ENCODE results near the gene CELF4.
"Not testable (repeated sequence)": the region's sequence is repeated elsewhere in the genome, so short reads cannot be mapped to it uniquely, and the experiment has no call there.

The CELF4 gene

GRCh38 chr18:37368110-37368954 is 197.3 kb downstream of the CELF4 start:
- Histone ChIP-seq H3K9me3 (ENCODE audit: control insufficient read depth, insufficient read depth, low read length) (no peaks in the 10 kb centered on the region), H3K36me3 (ENCODE audit: insufficient read depth, low read length) (no peaks in the 10 kb centered on the region), H3K4me1 (ENCODE audit: insufficient read depth, low read length) (peaks cover 7% of the 10 kb centered on the region), H3K9ac (ENCODE audit: low read depth, low read length) (no peak overlapping the region)

- Histone ChIP-seq H3K9me3 (ENCODE audit: control insufficient read depth, insufficient read depth, low read length) (no peaks in the 10 kb centered on the region), H3K9ac (ENCODE audit: low read depth, low read length) (no peak overlapping the region), H3K4me1 (ENCODE audit: insufficient read depth, low read length) (peaks cover 19% of the 10 kb centered on the region), H3K36me3 (ENCODE audit: insufficient read depth, low read length) (no peaks in the 10 kb centered on the region)
These were observed 201.4 kb downstream of the CELF4 start for GRCh38 chr18:37364237-37364636.

- Histone ChIP-seq H3K36me3 (ENCODE audit: insufficient read depth, low read length) (no peaks in the 10 kb centered on the region), H3K9me3 (ENCODE audit: control insufficient read depth, insufficient read depth, low read length) (no peaks in the 10 kb centered on the region), H3K4me1 (ENCODE audit: insufficient read depth, low read length) (peaks cover 13% of the 10 kb centered on the region; the same call in 1 of the 2 replicates), H3K9ac (ENCODE audit: low read depth, low read length) (no peak overlapping the region)
These were observed 203.3 kb downstream of the CELF4 start for GRCh38 chr18:37362158-37362890.

GRCh38 chr18:37361335-37362157 is 204.1 kb downstream of the CELF4 start:
- Histone ChIP-seq H3K36me3 (ENCODE audit: insufficient read depth, low read length) (no peaks in the 10 kb centered on the region), H3K9me3 (ENCODE audit: control insufficient read depth, insufficient read depth, low read length) (no peaks in the 10 kb centered on the region), H3K4me1 (ENCODE audit: insufficient read depth, low read length) (peaks cover 13% of the 10 kb centered on the region; the same call in 1 of the 2 replicates), H3K9ac (ENCODE audit: low read depth, low read length) (no peak overlapping the region)

- H3K9me3 ChIP-seq (ENCODE audit: control insufficient read depth, insufficient read depth, low read length); H3K9ac ChIP-seq (ENCODE audit: low read depth, low read length); H3K36me3 ChIP-seq (ENCODE audit: insufficient read depth, low read length): not testable (repeated sequence)
- peaks cover 13% of the 10 kb centered on the region; the same call in 1 of the 2 replicates for H3K4me1 ChIP-seq (ENCODE audit: insufficient read depth, low read length)
These were observed 207.5 kb downstream of the CELF4 start for GRCh38 chr18:37358061-37358460.

- Histone ChIP-seq H3K9me3 (ENCODE audit: control insufficient read depth, insufficient read depth, low read length) (no peaks in the 10 kb centered on the region), H3K36me3 (ENCODE audit: insufficient read depth, low read length) (no peaks in the 10 kb centered on the region), H3K4me1 (ENCODE audit: insufficient read depth, low read length) (no peaks in the 10 kb centered on the region), H3K9ac (ENCODE audit: low read depth, low read length) (no peak overlapping the region)
These were observed 209.8 kb downstream of the CELF4 start for GRCh38 chr18:37355772-37356171.

GRCh38 chr18:37351110-37351509 is 214.5 kb downstream of the CELF4 start:
- no peak overlapping the region for H3K9ac ChIP-seq (ENCODE audit: low read depth, low read length)
- no peaks in the 10 kb centered on the region for H3K36me3 ChIP-seq (ENCODE audit: insufficient read depth, low read length)
- no peaks in the 10 kb centered on the region for H3K9me3 ChIP-seq (ENCODE audit: control insufficient read depth, insufficient read depth, low read length)
- H3K4me1 ChIP-seq (ENCODE audit: insufficient read depth, low read length), result peaks cover 10% of the 10 kb centered on the region

- H3K9me3 ChIP-seq (ENCODE audit: control insufficient read depth, insufficient read depth, low read length), result no peaks in the 10 kb centered on the region
- H3K4me1 ChIP-seq (ENCODE audit: insufficient read depth, low read length), result peaks cover 16% of the 10 kb centered on the region
- H3K9ac ChIP-seq (ENCODE audit: low read depth, low read length), result no peak overlapping the region
- H3K36me3 ChIP-seq (ENCODE audit: insufficient read depth, low read length), result no peaks in the 10 kb centered on the region
These were observed 216.9 kb downstream of the CELF4 start for GRCh38 chr18:37348729-37349128.

GRCh38 chr18:37346048-37346447 is 219.6 kb downstream of the CELF4 start:
- Histone ChIP-seq H3K9me3 (ENCODE audit: control insufficient read depth, insufficient read depth, low read length) (no peaks in the 10 kb centered on the region), H3K9ac (ENCODE audit: low read depth, low read length) (no peak overlapping the region), H3K36me3 (ENCODE audit: insufficient read depth, low read length) (no peaks in the 10 kb centered on the region), H3K4me1 (ENCODE audit: insufficient read depth, low read length) (peaks cover 16% of the 10 kb centered on the region)

- Histone ChIP-seq H3K9ac (ENCODE audit: low read depth, low read length) (no peak overlapping the region), H3K36me3 (ENCODE audit: insufficient read depth, low read length) (no peaks in the 10 kb centered on the region), H3K9me3 (ENCODE audit: control insufficient read depth, insufficient read depth, low read length) (no peaks in the 10 kb centered on the region), H3K4me1 (ENCODE audit: insufficient read depth, low read length) (peaks cover 16% of the 10 kb centered on the region)
These were observed 222.1 kb downstream of the CELF4 start for GRCh38 chr18:37343542-37343851.

GRCh38 chr18:37341473-37342086 is 224.0 kb downstream of the CELF4 start:
- H3K4me1 ChIP-seq (ENCODE audit: insufficient read depth, low read length), result peaks cover 10% of the 10 kb centered on the region
- H3K9me3 ChIP-seq (ENCODE audit: control insufficient read depth, insufficient read depth, low read length), result no peaks in the 10 kb centered on the region
- H3K36me3 ChIP-seq (ENCODE audit: insufficient read depth, low read length), result no peaks in the 10 kb centered on the region
- no peak overlapping the region for H3K9ac ChIP-seq (ENCODE audit: low read depth, low read length)

- Histone ChIP-seq H3K36me3 (ENCODE audit: insufficient read depth, low read length) (no peaks in the 10 kb centered on the region), H3K4me1 (ENCODE audit: insufficient read depth, low read length) (peaks cover 5% of the 10 kb centered on the region; the same call in 1 of the 2 replicates), H3K9me3 (ENCODE audit: control insufficient read depth, insufficient read depth, low read length) (no peaks in the 10 kb centered on the region), H3K9ac (ENCODE audit: low read depth, low read length) (no peak overlapping the region)
These were observed 224.6 kb downstream of the CELF4 start for GRCh38 chr18:37341016-37341415.

- no peaks in the 10 kb centered on the region for H3K9me3 ChIP-seq (ENCODE audit: control insufficient read depth, insufficient read depth, low read length)
- no peak overlapping the region for H3K9ac ChIP-seq (ENCODE audit: low read depth, low read length)
- no peaks in the 10 kb centered on the region for H3K36me3 ChIP-seq (ENCODE audit: insufficient read depth, low read length)
- H3K4me1 ChIP-seq (ENCODE audit: insufficient read depth, low read length), result no peaks in the 10 kb centered on the region; the same call in 1 of the 2 replicates
These were observed 225.8 kb downstream of the CELF4 start for GRCh38 chr18:37339701-37340215.
